Pulmonary artery endothelial cell (primary cell): ENCODE data around the gene KIF3A. TPM values are rescaled to one million over a fixed set of nuclear protein-coding genes. Genes with fewer than 3 reads are reported as not detected.

Source experiments
- DNase-seq: peaks from one replicate; pipeline ENCODE4 v3.0.0-alpha.2; 2011; ENCODE audit warnings: low read depth, low spot score
- total RNA-seq: library from RNA; depleted of rRNA; stranded (reverse); fragments of >200 nt; gene quantifications from 2 replicates; pipeline ENCODE4 v1.2.3, GENCODE V29; 2014

The KIF3A gene
- total RNA-seq, 1 donor from 2014 or later = 8.2 TPM

- DNase-seq = no peak
Observed at GRCh38 chr5:132663771-132664695, 73.3 kb downstream of the KIF3A start.

- DNase-seq = no peak
Observed at GRCh38 chr5:132662925-132663770, 74.2 kb downstream of the KIF3A start.

- no peak for DNase-seq
Observed at GRCh38 chr5:132662004-132662401, 75.3 kb downstream of the KIF3A start.

DNA sequence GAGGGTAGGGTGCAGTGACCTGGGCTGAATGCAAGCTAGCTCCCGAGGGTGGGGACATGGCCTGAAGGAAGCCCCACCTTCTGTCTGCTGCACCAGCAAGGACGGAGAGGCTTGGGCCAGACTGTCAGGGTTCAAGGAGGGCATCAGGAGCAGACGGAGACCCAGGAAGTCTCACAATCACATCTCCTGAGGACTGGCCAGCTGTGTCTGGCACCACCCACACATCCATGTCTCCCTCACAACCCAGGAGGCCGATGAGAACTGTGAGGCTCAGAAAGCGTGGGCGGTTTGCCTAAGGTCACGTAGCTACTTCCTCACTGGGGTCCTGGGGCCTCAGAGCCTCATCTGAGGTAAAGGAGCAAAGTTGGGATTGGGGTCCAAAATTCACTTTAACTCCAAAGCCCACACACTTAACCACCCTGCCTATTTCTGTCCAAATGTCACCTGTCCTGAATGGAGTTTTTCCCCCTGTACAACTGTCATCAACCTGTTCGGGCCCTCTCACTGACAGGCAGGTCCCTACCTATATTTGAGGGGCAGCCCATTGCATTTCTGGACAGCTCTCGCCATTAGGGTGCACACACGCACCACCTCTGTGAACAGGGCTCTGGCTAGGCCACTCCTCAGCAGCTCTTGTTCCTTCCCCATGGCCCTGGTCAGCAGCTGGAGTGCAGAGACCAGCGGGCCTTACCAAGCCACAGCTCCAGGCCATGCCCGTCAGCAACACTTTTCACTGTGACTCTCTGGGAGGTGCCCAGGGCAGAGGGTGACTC lies 75.9 kb downstream of the KIF3A start:
- no peak for DNase-seq

DNA sequence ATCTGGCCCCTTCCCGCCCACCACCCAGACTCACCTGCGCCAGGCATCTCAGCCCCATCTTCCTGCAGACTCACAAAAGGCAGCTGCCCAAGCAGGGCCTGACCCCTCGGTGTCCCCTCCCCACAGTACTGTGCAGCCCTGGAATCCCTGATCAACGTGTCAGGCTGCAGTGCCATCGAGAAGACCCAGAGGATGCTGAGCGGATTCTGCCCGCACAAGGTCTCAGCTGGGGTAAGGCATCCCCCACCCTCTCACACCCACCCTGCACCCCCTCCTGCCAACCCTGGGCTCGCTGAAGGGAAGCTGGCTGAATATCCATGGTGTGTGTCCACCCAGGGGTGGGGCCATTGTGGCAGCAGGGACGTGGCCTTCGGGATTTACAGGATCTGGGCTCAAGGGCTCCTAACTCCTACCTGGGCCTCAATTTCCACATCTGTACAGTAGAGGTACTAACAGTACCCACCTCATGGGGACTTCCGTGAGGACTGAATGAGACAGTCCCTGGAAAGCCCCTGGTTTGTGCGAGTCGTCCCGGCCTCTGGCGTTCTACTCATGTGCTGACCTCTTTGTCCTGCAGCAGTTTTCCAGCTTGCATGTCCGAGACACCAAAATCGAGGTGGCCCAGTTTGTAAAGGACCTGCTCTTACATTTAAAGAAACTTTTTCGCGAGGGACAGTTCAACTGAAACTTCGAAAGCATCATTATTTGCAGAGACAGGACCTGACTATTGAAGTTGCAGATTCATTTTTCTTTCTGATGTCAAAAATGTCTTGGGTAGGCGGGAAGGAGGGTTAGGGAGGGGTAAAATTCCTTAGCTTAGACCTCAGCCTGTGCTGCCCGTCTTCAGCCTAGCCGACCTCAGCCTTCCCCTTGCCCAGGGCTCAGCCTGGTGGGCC lies 77.5 kb downstream of the KIF3A start:
- no peak for DNase-seq

DNA sequence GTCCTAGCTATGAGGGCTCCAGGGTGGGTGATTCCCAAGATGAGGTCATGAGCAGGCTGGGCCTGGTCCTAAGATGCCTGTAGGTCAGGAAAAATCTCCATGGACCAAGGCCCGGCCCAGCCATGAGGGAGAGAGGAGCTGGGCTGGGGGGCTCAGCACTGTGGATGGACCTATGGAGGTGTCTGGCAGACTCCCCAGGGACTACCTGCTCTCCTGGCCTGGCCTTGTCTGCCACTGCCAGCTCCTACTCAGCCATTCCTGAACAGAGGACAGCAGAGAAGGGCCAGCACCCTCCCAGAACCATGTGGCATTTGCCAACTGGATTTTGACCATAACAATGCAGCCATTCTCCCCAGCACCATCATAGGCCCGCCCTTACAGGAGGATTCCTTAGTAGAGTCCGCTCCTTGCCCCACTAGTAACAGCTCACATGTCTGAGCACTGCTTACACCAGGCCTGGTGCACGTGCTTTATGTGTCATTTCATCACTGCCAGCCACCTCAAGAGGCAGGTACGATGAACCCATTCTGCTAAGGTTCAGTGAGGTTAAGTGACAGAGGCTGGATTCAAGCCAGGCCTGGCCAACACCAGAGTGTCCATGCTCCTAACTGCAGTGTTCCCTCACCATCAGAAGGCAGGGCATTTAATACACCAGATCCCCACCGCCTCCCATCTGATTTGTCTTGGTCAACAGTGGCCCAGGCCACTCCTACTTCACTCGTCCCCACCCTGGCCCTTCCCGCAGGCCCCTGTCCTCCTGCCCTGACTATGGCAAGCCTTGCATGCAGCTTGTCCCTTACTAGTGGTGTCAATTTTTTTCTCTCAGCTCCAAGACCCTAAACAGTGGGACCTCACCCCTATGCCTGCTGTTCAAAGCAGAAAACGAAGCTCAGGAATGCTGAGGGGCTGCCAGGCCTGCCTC lies 78.7 kb downstream of the KIF3A start:
- no peak for DNase-seq

- no peak for DNase-seq
Observed at GRCh38 chr5:132657676-132658380, 79.5 kb downstream of the KIF3A start, which contains the start of gene IL13. Gene IL13, plus strand, starts transcription at chr5:132658173. Its CDS starts 14 bp downstream, at chr5:132658187.

DNA sequence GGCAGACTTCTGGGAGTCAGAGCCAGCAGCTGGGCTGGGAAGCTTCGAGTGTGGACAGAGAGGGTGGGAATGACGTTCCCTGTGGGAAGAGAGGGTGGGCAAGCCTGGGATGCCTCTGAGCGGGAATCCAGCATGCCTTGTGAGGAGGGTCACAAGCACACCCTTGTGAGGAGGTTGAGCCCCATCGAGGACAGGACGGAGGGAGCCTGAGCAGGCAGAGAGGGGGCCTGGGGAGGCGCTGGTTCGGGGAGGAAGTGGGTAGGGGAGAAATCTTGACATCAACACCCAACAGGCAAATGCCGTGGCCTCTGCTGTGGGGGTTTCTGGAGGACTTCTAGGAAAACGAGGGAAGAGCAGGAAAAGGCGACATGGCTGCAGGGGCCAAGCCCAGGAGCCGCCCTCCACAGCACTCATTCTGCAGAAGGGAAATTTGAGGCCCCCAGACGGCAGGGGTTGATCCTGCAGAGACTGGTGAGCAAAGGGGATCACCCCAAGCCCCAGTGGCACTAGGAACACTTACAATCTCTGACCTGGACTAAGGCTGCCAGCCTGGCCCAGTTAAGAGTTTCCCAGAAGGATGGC lies 80.5 kb downstream of the KIF3A start:
- no peak for DNase-seq

GRCh38 chr5:132655821-132656773 lies 81.2 kb downstream of the KIF3A start:
- no peak for DNase-seq

GRCh38 chr5:132653716-132654115 lies 83.6 kb downstream of the KIF3A start:
- DNase-seq = no peak

DNA sequence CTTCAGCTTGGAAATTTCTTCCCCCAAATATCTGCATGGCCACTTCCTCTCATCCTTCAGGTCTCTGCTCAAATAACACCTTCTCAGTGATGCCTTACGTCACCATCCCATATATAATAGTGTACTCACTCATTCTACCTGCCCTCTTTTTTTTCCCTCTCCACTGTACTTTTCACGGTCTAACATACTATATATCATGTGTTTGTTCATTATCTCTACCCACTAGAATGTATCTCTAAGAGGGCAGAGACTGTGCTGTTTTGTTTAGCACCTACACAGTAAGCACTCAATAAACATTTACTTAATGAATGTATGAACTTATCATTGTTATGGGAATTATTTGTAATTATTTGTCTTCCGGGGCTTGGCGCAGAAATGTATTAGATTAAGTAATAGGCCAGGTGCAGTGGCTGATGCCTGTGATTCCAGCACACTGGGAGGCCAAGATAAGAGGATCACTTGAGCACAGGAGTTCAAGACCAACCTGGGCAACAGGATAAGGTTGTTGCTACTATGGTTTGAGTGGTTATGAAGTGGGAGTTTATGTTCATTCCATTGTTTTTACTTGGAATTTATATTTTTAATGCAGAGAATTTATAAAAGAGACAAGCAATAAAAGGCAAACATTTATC lies 85.4 kb downstream of the KIF3A start:
- no peak for DNase-seq

DNA sequence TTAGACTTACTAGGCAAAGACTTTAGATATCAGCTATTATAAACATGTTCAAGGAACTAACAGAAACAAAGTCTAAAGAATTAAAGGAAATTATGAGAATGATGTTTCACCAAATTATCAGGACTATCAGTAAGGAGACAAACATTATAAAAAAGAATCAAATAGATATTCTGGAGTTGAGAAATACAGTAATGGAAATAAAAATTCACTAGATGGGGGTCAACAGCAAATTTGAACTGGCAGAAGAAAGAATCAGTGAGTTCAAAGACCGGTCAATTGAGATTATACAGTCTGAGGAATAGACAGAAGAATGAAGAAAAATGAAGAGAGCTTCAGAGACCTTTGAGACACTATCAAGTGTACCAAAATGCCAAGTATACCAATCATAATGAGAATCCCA lies 89.0 kb downstream of the KIF3A start:
- DNase-seq = no peak

DNA sequence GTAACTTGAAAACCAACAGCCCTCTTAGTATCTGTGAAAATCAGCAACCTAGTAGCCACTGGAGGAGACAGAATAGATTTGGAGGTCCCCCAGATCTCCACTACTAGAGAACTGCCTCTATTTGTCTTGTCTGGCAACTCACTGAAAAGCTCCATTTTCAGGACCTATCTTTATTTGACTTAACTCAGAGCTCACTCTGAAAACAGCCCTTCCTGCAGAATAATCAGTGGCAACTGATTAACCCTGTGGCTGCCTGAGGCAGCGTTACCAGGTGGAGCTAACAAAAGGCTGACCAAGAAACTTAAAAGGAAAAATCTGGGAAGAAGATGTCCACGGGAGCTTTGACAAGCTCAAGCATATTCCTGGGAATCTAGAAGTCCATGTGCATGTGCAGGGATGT lies 89.9 kb downstream of the KIF3A start:
- no peak for DNase-seq

DNA sequence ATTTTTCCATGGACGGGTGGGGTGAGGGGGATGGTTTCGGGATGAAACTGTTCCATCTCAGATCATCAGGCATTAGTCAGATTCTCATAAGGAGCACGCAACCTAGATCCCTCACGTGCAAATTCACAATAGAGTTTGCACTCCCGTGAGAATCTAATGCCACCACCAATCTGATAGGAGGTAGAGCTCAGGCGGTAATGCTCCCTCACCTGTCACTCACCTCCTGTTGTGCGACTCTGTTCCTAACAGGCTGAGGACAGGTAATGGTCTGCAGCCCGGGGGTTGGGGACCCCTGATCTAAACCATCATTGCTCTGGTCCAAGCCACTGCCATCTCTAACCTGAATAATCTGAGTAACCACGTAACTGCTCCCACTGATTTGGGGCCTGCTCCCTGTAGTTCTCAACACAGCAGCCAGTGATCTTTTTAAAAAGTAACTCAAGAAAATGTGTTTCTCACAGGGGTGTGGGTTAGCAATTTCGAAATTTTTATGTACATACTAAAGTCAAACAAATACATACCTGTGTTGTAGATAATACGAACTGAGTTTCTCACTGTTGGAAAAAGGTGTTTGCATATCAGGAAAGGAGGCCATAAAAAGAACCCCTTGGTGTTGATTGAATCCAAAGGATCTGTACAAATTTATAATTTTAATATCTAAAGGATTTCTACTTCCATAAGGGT lies 90.6 kb downstream of the KIF3A start:
- no peak for DNase-seq

DNA sequence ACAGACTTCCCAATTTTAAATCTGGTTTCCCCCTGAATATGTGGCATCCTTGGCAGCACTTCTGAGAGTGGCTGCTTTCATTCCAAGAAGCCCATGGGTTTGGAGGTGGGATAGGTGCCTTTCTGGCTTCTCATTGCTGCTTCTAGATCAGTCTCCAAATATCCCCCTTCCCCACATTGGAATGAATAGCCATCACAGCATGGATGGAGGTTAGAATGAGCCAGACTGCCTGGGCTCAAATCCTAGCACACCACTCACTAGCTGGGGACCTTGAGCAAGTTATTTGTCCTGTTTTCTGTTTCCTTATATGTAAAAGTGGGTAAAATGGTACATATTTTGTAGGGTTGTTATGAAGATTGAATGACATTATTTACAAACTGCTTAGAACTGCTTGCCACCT lies 93.2 kb downstream of the KIF3A start:
- no peak for DNase-seq
